Stimulated activated CD4-positive, alpha-beta T cell treated with anti-CD3 and anti-CD28 coated beads, Interleukin-15, amount 100 ng/mL, for 48 hours (primary cell): ENCODE data around the gene GLIS1.

ENCODE experiments used
- DNase-seq, 2 donors: peaks; one replicate each; pipeline ENCODE4 v3.0.0-alpha.2; 2020; ENCODE audit warnings: low read depth in 2 of 2

Gene GLIS1

GRCh38 chr1:53580739-53581475 lies 158.1 kb downstream of the GLIS1 start:
- no peak for DNase-seq

GRCh38 chr1:53580009-53580400 lies 159.0 kb downstream of the GLIS1 start:
- DNase-seq, result no peak

- no peak for DNase-seq
Measured at GRCh38 chr1:53579221-53580008, 159.5 kb downstream of the GLIS1 start.

DNA sequence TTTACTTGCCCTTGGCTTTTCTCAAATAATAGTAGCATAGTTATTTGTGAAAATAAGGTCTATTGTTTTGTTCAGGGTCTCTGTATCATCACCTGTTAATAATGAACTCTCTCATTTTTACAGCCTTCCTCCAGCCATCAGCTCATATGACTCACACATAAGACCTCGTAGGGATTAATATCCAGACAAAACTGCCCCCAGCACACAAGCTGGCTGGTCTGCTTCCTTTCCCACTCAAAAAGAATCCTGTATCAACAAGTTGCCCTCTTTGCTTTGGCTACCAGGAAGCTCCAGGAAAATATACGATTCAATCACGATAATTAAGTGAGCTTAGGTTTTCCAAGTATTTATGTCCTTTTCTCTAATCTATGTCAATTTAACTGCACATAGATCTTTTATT lies 160.6 kb downstream of the GLIS1 start:
- no peak for DNase-seq

DNA sequence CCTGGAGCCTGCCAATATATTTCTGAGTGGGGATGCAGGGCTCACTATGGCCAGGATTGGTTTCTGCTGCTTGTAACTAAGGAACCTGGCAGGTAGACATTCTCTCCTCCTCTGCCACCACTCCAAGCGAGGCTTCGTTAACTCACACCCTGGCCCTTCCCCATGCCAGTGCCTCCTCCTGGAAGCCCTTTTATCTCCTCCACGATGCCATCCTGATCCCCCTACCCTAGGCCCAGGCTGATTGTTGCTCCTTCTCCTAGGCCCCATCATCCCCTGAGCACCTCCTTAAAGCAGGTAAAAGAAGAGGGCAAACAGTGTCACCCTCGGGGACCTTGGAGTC lies 161.2 kb downstream of the GLIS1 start:
- DNase-seq, result no peak

DNA sequence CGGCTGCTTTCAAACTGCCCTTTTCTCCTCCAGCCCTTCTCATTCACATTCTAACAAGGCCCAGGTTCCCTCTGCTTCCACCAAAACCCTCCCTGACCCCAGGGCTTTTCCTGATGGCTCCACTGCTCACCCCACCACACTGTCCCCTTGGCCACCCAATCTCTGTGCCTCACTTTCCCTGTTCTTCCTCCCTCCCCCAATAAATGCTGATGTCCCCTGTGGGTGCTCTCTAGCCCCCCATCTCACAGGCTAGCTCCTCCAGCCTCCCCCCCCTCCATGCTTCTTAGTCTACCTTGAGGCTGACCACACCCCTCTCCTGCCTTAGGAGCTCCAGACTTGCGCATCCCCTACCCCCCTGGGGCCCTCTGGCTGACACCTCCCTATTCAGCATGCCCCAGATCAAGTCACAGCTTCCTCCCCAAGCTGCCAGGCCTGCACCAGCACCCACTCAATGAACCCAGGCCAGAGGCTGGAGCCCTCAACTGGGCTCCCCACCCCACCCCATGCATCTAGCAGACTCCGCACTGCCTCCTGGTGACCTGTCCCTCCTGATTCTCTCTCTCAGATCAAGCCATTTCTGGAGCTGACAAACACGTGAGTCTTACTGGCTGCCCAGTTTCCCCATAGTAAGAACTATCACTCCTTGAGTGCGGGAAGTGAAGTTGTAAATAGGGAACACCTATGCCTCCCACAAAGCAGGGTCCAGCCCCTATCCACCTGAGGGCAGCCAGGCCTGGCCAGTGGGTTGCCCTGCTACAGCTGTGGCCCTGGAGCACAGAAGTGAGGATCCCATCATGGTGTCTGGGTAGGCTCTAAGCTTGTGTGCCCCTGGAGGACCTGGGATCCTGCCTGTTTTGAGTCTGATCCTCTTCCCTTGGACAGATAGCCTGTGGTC lies 161.9 kb downstream of the GLIS1 start:
- DNase-seq, result no peak

DNA sequence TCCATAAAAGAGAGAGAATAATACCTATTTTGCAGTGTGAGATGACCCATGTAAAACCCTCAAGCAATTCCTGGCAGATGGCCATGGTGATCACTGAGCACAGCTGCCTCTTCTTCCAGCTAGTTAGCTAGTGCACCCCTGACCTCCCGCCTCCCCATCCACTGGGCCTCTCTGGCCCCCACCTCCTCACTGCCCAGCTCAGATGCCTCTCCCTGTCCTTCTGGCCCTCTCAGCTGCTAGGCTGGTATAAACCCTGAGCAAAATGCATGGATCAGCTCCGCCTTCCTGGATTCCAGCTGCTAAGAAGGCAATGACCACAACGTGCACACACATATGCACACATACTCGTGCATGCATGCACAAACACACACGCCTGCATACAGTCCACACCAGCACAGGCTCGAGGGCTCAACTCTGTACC lies 162.6 kb downstream of the GLIS1 start:
- no peak for DNase-seq

DNA sequence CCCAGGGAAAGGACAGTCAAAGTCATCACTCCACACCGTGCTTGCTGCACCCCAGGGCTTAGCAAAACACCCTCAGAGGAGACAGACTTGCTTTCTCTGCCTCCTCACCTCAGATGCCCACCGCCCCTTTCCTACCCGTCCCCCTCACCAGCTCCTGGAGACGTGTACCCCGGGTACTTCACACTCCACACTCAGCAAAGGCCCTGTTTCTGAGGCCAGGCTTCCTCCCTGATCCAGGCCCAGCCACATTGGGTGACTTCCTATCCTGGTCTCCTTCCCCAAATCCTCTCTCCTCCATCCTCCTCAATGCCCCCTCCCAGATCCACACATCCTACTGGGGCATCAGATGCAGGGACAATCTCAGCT lies 163.0 kb downstream of the GLIS1 start:
- DNase-seq, result no peak

- no peak for DNase-seq
Measured at GRCh38 chr1:53575141-53575954, 163.6 kb downstream of the GLIS1 start.

DNA sequence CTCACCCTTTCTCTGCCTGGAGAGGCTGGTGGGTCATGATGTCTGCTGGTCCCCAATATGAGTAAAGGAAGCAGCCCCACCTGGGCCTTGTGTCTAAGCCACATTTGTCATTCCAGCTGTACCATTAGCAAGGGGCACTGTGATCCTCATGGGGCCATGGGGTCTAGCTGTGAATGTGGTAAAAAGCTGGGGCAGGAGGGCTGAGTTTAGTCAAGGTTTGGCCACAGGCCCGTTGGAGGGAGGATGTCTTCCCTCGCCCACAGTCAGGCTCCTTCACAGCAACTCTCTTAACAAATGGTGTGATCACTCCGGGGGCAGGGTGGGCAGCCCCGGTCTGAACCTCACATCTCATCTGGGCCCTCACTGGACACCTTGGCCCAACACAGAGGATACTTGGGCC lies 164.3 kb downstream of the GLIS1 start:
- no peak for DNase-seq

DNA sequence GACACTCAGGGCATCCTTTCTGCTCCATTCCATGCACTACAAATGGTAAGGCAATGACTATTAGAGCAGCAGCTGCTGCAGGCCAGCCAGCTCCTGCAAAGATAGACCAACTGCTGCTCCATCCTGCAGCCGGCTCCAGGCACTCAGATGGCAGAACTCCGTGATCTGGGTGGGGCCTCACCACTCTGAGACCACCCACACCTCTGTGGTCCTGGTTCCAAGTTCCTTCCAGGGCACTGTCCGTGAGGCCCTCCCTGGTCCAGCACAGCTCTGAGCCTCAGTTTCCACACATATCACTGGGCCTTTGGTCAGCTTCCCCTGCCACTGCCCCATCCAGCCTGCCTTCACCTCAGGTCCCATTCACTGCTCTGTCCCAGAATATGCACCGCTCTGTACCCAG lies 165.0 kb downstream of the GLIS1 start:
- DNase-seq, result no peak

GRCh38 chr1:53573522-53573921 lies 165.4 kb downstream of the GLIS1 start:
- no peak for DNase-seq

GRCh38 chr1:53572815-53573173 lies 166.2 kb downstream of the GLIS1 start:
- DNase-seq, result no peak

GRCh38 chr1:53572065-53572814 lies 166.7 kb downstream of the GLIS1 start:
- DNase-seq, result no peak

GRCh38 chr1:53568540-53568939 lies 170.4 kb downstream of the GLIS1 start:
- DNase-seq, result no peak

DNA sequence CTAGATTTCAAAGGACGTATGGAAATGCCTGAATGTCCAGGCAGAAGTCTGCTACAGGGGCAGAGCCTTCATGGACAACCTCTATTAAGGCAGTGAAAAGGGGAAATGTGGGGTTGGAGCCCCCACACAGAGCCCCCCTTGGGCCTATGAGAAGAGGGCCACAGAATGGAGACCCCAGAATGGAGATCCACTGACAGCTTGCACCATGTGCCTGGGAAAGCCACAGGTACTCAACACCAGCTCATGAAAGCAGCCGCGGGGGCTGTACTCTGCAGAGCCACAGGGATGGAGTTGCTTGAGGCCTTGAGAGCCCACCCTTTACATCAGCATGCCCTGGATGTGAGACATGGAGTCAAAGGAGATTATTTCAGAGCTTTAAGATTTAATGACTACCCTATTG lies 171.1 kb downstream of the GLIS1 start:
- DNase-seq, result no peak

DNA sequence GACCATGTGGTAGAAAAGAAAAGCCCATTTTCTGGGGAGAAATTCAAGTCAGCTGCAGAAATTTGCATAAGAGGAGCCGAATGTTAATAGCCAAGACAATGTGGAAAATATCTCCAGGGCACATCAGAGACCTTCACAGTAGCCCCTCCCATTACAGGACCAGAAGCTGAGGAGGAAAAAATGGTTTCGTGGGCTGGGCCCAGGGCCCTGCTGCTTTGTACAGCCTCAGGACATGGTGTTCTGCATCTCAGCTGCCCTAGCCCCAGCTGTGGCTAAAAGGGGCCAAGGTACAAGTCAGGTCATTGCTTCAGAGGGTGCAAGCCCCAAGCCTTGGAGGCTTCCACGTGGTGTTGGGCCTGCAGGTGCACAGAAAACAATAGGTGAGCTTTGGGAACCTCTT lies 171.5 kb downstream of the GLIS1 start:
- DNase-seq, result no peak

GRCh38 chr1:53563611-53564010 lies 175.4 kb downstream of the GLIS1 start:
- DNase-seq, result no peak

DNA sequence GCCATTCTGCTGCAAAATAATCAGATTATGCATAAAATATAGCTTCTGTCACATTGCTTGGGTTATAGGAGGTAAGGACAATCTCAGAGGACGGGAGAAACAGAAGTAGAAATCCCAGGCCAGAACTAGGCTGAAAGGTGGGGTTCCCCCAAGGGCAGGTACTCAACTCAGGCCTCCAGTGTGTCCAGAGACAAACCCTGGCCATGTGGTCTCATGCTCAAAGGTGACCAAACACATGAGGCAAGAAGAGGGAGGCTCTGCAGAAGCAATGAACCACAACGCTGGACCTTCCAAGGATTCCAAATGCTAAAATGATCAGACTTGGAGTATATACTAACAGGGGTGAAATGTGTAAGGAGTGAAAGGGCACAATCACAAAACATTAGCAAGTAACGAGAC lies 176.0 kb downstream of the GLIS1 start:
- no peak for DNase-seq

DNA sequence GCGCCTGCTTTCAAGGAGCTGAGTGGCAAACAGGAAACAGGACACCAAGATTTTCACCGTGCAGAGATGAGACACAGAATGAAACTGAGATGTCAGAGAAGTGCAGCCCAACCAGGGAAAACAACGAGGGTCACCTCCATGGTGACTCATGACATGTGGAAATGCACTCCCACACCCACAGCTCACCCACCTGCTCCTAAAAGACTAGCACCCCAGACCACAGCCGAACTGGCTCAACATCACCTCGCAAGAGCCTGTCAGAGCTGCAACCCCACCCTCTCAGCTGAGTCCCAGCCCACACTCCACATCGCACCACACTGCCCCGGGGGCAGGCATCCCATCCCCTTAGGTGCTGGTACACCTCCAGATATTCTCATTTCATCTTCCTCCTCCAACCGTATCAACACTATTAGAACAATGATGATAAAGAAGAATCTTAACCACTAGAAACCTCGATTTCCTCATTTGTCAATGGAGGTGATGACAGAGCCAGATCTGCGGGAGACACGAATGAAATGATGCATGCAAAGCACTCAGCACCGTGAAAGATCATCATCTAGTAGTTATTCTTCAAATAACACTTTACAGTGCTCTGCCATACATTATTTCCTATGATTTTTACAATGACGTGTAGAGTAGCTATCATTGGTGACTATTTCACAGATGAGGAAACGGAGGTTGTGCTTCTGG lies 176.5 kb downstream of the GLIS1 start:
- DNase-seq, result peak; percentile 33 to 44
